ENCODE results near the gene ATXN1.

DNA sequence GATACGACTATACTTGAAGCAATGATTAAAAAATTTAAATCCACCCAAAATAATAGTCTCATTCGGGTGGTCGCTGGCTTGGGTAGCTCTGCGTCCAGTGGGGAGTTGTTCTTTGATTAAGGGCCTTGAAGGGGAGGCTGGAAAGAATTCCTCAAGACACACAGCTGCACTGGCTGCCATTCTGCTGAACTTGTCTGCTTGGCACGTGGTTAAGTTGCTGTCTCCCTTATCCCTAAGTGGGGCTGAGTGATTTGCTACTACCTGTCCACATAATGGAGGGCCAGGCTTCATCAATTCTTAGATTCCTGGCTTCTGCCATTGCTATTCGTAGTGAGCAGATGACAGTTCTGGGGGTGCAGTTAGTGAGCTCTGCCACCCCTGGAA, 424.4 kb downstream of the ATXN1 start:
- TF ChIP-seq EZH2 (IDR thresholded peaks at IDR 0.05; ENCODE audit: insufficient read depth, poor library complexity, severe bottlenecking): no peak
- no peak for TF ChIP-seq EZH2phosphoT487 (IDR thresholded peaks at IDR 0.05; ENCODE audit: insufficient read depth, low read depth)

All from GM23248 (cell line).